ENCODE measurements around the gene SAMD4A. TPM values are rescaled to one million over a fixed set of nuclear protein-coding genes. Genes with fewer than 3 reads are reported as not detected.

The SAMD4A gene
- total RNA-seq, 4 donors from 2014 or later = 7.9 to 18.7 (median 14.4) TPM

GRCh38 chr14:54548491-54548890 is 18.4 kb upstream of the SAMD4A start:
- TF ChIP-seq CTCF (IDR thresholded peaks at IDR 0.05) (no peak), POLR2A (IDR thresholded peaks at IDR 0.05) (no peak)
- intact Hi-C loops (cut with DNase I; ENCODE audit: low total_unique reads) = no loop called here
- DNase-seq (ENCODE audit: low spot score in 2 of 2) = no peak
- no peak overlapping the region for H3K4me3 ChIP-seq (ENCODE audit: low read depth, poor library complexity, severe bottlenecking)
- WGBS, 2 donors = 87 to 90% methylated on average over 5 of the region's 5 CpGs

GRCh38 chr14:54549862-54550261 is 17.1 kb upstream of the SAMD4A start:
- TF ChIP-seq CTCF (IDR thresholded peaks at IDR 0.05) (no peak), POLR2A (IDR thresholded peaks at IDR 0.05) (no peak)
- intact Hi-C loops (cut with DNase I; ENCODE audit: low total_unique reads) = no loop called here
- no peak for DNase-seq (ENCODE audit: low spot score in 2 of 2)
- H3K4me3 ChIP-seq (ENCODE audit: low read depth, poor library complexity, severe bottlenecking) = no peak overlapping the region
- 78 to 88% methylated on average over 3 of the region's 3 CpGs for WGBS, 2 donors

GRCh38 chr14:54550514-54550913 is 16.4 kb upstream of the SAMD4A start:
- intact Hi-C loops (cut with DNase I; ENCODE audit: low total_unique reads) = no loop called here
- TF ChIP-seq CTCF (IDR thresholded peaks at IDR 0.05) (no peak), POLR2A (IDR thresholded peaks at IDR 0.05) (no peak)
- no peak for DNase-seq (ENCODE audit: low spot score in 2 of 2)
- H3K4me3 ChIP-seq (ENCODE audit: low read depth, poor library complexity, severe bottlenecking) = no peak overlapping the region
- 88 to 95% methylated on average over 1 of the region's 1 CpG for WGBS, 2 donors

- no peak overlapping the region for H3K4me3 ChIP-seq (ENCODE audit: low read depth, poor library complexity, severe bottlenecking)
- TF ChIP-seq POLR2A (IDR thresholded peaks at IDR 0.05) (no peak), CTCF (IDR thresholded peaks at IDR 0.05) (no peak)
- intact Hi-C loops (cut with DNase I; ENCODE audit: low total_unique reads) = no loop called here
- 97 to 98% methylated on average over 2 of the region's 2 CpGs for WGBS, 2 donors
- DNase-seq (ENCODE audit: low spot score in 2 of 2) = no peak
These were observed 12.5 kb upstream of the SAMD4A start for GRCh38 chr14:54554401-54554800.

- DNase-seq (ENCODE audit: low spot score in 2 of 2) = no peak
- TF ChIP-seq CTCF (IDR thresholded peaks at IDR 0.05) (no peak), POLR2A (IDR thresholded peaks at IDR 0.05) (no peak)
- H3K4me3 ChIP-seq (ENCODE audit: low read depth, poor library complexity, severe bottlenecking) = no peak overlapping the region
- intact Hi-C loops (cut with DNase I; ENCODE audit: low total_unique reads) = no loop called here
- WGBS, 2 donors = 90 to 98% methylated on average over 2 of the region's 2 CpGs
These were observed 11.3 kb upstream of the SAMD4A start for GRCh38 chr14:54555651-54556050.

- TF ChIP-seq POLR2A (IDR thresholded peaks at IDR 0.05) = no peak
- no peak for TF ChIP-seq CTCF (IDR thresholded peaks at IDR 0.05)
- WGBS, 2 donors = 76 to 92% methylated on average over 9 of the region's 9 CpGs
- no peak for DNase-seq (ENCODE audit: low spot score in 2 of 2)
- intact Hi-C loops (cut with DNase I; ENCODE audit: low total_unique reads) = no loop called here
- no peak overlapping the region for H3K4me3 ChIP-seq (ENCODE audit: low read depth, poor library complexity, severe bottlenecking)
These were observed 10.4 kb upstream of the SAMD4A start for GRCh38 chr14:54556535-54556934.

All from lower leg skin (tissue), 4 donors.